AG20443 (cell line): ENCODE results near the gene PRR35.

Source experiments
- DNase-seq: peaks from one replicate; pipeline ENCODE4 v3.0.0; 2012; ENCODE audit warnings: low spot score, mixed read lengths

The PRR35 gene

DNA sequence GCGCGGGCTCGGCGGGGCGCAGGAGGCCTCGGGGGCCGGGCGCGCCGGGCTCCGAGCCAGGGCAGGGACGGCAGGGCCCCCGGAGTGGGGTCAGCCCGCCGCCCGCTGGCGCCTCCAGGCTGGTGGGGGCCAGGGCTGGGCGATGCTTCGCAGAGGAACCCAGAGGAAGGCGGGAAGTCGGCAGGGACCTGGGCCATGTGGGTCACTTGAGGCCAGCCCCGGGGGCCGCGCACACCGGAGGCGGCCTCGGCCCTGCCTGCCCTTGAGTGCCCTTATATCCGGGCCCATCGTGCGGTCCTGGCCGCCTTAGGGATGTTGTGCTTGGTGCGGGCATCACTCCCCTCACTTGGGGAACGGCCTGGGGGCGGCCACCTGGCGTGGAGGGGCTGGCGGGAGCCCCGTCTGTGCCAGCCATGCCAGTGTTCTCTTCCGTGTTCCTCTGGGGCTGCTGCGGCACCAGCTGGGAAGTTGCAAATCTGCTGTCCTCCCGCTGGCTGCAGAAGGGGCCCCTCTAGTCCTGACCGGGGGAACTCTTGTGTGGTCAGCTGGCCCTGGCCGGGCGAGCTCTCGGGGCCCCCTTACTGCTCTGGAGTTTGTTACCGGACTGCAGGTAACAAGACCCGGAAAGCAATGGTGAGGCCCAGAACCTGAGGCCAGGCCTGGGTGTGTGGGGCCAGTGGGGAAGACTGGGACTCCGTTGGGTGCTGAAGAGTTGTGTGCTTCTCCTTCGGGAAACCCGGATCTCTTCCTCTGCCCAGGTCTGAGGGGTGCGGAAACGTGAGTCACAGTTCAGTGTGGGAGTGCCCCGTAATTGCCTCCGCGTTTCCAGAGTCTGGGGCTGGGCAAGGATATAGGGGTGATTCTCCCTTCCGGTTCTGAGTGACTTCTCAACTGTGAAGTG is 31.8 kb upstream of the PRR35 start:
- DNase-seq: peak; percentile 60

DNA sequence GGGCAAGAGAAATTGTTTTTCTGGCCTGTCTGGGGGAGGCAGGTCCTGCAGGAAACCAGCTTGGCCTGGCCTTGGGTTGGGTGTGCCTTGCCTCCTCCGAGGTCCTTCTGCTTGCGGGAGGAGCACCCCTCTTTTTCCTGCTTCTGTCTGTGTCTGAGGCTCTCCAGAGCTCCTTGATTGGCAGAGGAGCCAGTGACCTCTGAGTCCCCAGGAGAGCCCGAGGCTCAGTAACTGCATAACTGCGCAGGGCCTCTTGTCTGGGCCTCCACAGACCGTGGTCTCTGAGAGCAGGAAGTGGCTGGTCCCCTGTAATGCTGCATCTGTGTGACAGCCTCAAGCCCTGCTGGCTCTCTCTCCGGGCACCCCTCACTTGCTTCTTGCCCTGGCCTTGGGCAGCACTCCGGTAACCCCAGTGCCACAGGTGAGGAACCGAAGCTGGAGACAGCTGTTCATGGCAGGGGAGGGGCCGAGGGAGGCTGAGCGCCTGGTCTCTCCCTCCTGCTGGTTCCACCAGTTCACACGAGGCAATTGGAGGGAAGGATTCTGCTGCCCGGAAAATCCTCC is 31.1 kb upstream of the PRR35 start:
- DNase-seq: no peak

DNA sequence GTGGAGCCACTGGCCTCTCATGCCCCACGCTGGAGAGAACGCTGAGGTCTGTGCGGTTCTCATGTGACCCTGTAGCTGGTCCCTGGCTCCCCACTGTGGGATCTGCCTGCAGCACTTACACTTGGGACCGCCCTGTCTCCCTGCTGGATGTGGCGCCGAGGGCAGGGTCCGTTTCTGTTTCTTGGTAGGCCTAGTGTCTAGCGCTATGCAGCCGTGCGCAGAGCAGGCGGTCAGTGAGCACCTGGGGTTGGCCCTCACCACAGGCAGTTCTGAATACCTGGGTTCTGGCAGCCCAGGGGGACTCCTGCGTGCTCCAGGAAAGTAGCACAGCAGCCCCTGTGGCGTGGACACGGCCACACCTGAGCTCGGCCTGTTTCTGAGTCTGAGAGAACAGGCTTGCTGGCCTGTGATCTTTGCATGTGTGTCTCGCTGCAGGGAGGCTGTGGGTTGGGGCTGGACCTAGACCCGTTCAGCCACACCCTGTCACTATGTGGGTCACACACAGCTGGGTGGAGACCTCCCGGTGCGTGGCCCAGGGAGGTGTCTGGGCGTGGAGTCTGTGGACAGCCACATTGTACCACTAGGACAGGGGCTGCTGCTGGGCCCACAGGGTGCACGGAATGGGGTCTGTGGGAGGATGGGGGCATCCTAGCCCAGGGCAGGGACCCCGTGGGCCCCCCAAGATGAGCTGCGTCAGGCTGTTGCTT is 29.9 kb upstream of the PRR35 start:
- DNase-seq: no peak

DNA sequence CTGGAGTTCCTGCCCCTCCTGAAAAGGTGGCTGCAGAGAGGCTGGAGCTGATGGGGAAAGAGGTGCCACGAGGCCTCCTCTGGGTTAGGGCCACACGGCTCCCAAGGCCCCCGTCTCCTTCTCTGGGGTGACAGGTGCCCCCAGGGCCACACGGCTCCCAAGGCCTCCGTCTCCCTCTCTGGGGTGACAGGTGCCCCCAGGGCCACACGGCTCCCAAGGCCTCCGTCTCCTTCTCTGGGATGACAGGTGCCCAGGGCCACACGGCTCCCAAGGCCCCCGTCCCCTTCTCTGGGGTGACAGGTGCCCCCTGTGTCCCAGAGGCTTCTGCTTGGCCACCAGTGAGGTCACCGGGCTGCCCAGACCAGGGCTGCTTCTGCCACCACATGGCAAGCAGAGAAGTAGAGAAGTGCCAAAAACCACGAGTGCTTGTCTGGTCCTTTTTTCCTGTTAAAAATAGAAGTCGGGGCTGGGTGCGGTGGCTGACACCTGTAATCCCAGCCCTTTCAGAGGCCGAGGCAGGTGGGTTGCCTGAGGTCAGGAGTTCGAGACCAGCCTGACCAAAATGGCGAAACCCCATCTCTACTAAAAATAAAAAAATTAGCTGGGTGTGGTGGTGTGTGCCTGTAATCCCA is 28.6 kb upstream of the PRR35 start:
- no peak for DNase-seq

DNA sequence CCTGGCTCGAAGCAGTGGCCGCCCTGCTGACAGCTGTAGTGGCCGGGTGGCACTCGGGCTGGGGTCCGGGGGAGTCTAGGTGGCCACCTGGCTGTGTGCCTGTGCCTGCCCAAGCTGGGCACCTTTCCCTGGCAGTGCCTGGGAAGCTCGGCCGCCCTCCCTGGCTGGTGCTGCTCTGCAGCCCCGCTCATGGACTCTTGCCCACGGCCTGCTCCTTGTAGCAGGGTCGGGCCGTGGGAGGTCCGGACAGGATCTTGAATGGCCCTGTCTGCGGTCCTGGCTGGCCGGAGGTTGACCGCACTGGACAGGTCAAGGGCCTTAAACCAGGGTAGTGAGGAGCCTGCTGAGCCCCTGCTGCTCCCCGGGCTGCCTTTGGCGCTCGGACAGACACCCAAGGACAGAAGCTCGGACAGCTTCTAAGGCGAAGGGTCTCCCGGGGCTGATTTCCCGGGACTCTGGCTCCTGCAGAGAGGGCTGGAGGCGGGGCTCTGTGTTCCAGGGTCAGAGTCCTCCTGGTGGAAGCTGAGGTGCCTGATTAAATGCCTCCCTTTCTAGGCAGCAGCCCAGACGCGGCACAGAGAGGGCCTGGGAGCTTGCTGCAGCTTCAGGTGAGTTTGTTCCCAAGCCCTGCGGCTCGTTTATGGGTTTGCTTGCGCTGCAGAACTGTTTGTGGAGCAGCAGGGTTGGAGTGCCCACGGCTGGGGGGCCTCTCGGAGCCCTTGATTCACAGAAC is 26.6 kb upstream of the PRR35 start:
- DNase-seq: no peak

GRCh38 chr16:534135-534534 is 26.1 kb upstream of the PRR35 start:
- DNase-seq: no peak

DNA sequence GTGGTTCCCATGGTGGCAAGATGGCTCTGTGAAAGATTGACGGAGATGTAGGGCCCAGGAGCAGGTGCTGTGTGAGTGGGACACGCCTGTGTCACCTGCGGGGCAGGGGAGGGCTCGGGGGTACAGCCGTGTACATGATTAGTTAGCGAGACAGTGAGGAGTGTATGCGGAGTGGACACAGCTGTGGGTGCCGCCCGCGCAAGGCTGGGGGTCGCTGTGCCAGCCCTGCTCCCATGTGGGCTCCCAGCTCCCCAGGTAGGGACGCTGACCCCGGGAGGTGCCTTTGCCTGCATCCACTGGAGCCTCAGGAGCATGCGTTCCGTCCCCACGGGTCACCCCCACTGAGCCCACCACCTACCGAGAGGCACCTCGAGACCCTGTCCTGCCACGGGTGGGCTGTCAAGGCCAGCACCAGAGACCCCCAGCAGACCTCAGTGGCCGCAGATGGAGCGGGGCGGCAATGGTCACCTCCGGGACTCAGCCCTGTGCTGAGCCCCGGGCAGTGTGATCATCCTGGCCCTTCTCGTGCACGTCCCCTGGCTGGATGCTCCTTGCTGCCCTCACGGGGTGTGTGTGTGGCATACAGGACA is 25.2 kb upstream of the PRR35 start:
- no peak for DNase-seq

GRCh38 chr16:535446-536405 is 24.5 kb upstream of the PRR35 start:
- peak; percentile 95 for DNase-seq

GRCh38 chr16:536746-537145 is 23.4 kb upstream of the PRR35 start:
- no peak for DNase-seq

DNA sequence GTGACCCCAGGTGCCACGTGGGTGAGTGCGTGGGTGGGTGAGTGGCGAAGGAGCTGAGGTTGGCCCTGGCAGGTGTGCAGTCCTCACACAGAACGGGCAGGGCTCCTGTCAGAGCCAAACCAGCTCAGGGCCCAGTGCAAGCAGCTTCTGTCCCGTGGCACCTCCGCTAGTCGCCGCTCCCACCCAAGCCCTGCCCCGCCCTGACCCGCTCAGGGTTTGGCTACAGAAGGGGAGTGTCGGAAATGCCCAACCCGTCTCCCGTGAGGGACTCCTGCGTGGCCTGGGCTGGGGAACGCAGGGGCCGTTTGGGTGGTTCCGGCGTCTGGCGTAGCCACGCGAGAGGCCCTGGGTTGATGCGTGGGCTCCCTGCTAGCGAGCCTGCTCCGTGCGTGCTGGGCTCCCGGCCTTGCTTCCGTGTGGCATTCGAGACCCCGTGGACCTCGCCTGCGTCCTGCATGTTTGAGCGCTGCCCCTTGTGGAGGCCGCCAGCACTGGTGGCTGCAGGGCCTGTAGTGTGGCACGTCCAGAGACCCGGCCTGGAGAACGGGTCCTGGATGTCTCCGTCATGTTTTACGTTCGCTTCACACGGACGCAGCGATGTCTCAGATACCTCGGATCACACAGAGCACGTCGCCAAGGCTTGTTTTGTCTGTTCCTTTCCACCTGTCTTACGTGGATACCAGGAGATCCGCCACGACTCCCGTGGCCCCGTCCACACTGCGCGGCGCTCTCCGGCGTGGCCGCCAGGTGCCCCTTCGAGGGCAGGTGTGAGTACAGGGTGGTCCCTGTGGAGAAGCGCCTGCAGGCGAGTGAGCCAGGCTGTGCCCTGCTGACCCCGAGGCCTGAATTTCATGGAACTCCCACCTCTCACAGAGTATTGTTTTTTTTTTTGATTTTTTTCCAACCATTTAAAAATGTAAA is 22.5 kb upstream of the PRR35 start:
- DNase-seq: no peak

DNA sequence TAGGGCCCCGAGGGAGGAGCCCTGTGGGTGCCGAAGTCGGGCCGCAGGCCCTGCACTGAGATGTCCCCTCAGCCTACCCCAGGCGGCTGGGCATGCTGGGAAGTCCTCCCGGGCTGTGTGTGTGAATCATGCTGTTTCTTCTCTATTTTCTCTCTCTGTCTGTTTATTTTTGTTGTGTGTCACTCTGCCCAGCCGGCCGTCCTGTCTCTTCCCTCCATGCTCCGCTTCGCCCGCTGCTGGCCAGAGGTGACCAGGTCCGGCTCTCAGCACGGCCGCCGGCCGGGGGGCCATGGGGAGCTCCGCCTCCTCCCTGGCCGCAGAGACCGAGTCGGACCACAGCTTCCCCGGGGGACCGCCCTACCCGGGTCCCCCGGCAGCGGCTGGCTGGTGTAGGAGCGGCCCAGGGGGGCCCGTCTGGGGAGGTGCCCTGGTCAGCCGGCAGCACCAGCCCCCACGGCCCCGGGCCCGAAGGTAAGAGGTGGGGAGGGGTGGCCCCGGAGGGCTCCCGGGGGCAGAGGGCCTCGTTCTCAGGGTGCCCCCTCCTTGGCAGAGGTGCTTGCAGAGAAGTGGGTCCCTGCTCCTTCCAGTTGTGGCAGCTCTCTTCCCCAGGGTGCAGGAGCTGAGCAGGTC is 20.2 kb upstream of the PRR35 start:
- DNase-seq: no peak

DNA sequence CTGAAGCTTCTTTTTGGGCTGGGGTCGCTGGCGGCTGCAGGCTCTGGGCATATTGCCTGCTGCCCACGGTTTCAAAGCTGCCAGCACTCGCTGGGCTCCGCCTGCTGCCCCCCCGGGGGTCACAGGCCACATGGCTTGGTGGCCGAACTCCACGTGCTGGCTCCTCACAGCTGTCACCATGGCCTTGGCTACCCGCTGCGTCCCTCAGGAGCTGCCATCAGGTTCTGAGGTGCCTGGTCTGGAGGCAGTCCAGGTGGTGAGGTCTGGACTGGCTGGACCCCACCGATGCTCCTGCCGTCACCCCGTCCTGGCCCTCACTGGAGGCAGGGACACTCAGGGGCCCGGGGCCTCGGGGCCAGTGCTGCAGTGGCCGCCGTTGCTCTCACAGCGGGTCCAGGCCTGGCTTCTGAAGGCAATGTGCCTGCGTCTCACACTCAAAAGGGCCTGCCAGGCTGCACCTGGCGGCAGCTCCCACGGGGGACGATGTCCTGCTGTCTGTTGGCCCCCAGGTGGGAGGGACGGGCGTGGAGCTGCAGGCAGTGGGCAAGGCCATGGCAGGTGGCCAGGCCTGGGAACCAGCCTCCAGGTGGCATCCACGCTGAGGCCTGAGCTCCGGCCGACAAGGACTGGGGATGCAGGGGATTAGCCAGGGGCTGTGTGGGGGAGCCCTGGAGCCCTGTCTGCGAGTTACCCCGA is 19.4 kb upstream of the PRR35 start:
- no peak for DNase-seq

DNA sequence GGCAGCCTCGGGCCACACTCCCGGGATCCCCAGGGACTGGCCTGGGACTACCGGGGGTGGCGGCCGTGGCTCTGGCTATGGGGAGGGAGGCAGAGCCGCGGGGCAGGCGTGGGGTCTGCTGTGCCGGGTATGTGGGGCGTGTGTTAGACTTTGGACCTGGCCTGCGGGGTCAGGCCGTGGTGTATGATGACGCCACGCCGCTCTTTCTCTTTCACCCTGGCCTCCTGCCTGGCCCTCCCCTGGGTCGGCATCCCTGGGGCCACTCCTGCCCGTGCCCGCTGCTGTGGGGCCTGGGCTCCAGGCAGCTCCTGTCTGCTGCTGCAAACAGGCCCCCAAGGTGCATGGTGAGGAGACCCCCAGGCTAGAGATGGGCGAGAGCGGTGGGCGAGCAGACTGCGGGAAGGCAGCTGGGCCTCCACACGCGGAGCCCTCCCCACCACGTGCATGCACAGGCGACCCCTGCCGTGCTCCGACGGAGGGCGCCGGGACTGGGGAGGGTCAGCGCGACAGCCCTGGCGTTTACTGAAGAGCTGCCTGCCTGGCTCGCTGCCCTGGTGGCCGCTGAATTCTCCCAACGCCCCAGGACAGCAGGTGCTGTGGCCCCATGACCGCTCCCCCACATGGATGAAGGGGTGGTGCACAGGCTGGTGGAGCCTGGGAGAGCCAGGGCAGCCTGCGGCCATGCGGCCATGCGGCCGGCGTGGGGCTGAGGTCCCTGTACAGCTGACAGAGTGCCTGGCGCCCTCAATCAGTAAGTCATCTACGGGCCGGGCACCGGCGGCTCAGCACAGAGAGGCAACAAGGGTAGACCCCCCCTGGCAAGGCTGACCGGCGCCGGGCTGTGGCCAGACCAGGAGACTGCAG is 16.7 kb upstream of the PRR35 start:
- no peak for DNase-seq

DNA sequence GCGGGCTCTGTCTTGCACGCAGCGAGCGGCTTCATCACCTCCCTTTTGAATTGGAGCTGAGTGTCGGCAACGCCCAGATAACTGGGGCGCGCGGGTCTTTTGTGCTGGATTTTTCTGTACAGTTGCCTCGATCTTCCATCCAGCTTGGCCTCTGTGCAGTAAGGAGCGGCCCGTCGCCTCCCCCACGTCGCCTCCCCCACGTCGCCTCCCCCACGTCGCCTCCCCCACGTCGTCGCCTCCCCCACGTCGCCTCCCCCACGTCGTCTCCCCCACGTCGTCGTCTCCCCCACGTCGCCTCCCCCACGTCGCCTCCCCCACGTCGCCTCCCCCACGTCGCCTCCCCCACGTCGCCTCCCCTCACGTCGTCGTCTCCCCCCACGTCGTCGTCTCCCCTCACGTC is 15.7 kb upstream of the PRR35 start:
- DNase-seq: no peak

- DNase-seq: peak; percentile 80
These were observed 13.1 kb upstream of the PRR35 start for GRCh38 chr16:546909-547770.

GRCh38 chr16:548586-548985 is 11.6 kb upstream of the PRR35 start:
- DNase-seq: no peak
